ENCODE results near the gene DRG2. TPM values are rescaled to one million over a fixed set of nuclear protein-coding genes. Genes with fewer than 3 reads are reported as not detected.

DRG2 gene
- total RNA-seq, 1 experiment from 2014 or later, result 47.9 TPM

GRCh38 chr17:18156171-18156975, 68.6 kb downstream of the DRG2 start:
- BruUV-seq (replicated peaks), result no TSS peak
- Mint-ChIP-seq H3K4me3 (ENCODE audit: unreplicated experiment) (no peak overlapping the region), H3K36me3 (ENCODE audit: insufficient read depth, unreplicated experiment) (no peaks in the 10 kb centered on the region), H3K27ac (ENCODE audit: unreplicated experiment) (no peak overlapping the region), H3K9me3 (ENCODE audit: unreplicated experiment) (no peaks in the 10 kb centered on the region), H3K27me3 (ENCODE audit: insufficient read depth, unreplicated experiment) (no peaks in the 10 kb centered on the region), H3K4me1 (ENCODE audit: low read depth, unreplicated experiment) (peaks cover 7% of the 10 kb centered on the region)
- Histone ChIP-seq H3K4me1 (peaks cover 3% of the 10 kb centered on the region; the same call in 1 of the 2 replicates), H3K36me3 (ENCODE audit: control insufficient read depth, insufficient read depth, low read length) (no peaks in the 10 kb centered on the region), H3K9me3 (no peaks in the 10 kb centered on the region), H3K4me3 (ENCODE audit: low read depth, low read length) (no peak overlapping the region), H3K27me3 (replicated peaks; ENCODE audit: control insufficient read depth, insufficient read depth, low read length) (no peaks in the 10 kb centered on the region)
- no peak for DNase-seq
- no peak for TF ChIP-seq CTCF (IDR thresholded peaks at IDR 0.05; ENCODE audit: insufficient read depth in 1 of 2, low read depth in 1 of 2, low read length in 1 of 2, severe bottlenecking in 1 of 2, unreplicated experiment in 1 of 2)
- intact Hi-C loops (cut with micrococcal nuclease; ENCODE audit: unreplicated experiment), result no loop called here
- ChIA-PET CTCF (interaction anchor here (1.0 kb wide), 2 partner anchors 9 to 15 kb away, joined by 3 read pairs; no protein-coding TSS in a partner anchor), POLR2A (no interaction called here)

- no peak for DNase-seq
- no peaks in the 10 kb centered on the region for H3K36me3 Mint-ChIP-seq (ENCODE audit: insufficient read depth, unreplicated experiment)
- intact Hi-C loops (cut with micrococcal nuclease; ENCODE audit: unreplicated experiment), result no loop called here
- no peaks in the 10 kb centered on the region for H3K27me3 Mint-ChIP-seq (ENCODE audit: insufficient read depth, unreplicated experiment)
- no peak for TF ChIP-seq CTCF (IDR thresholded peaks at IDR 0.05; ENCODE audit: insufficient read depth in 1 of 2, low read depth in 1 of 2, low read length in 1 of 2, severe bottlenecking in 1 of 2, unreplicated experiment in 1 of 2)
- peaks cover 3% of the 10 kb centered on the region; the same call in 1 of the 2 replicates for H3K4me1 ChIP-seq
- H3K27me3 ChIP-seq (replicated peaks; ENCODE audit: control insufficient read depth, insufficient read depth, low read length), result no peaks in the 10 kb centered on the region
- no peaks in the 10 kb centered on the region for H3K36me3 ChIP-seq (ENCODE audit: control insufficient read depth, insufficient read depth, low read length)
- POLR2A ChIA-PET, result no interaction called here
- no peak overlapping the region for H3K4me3 ChIP-seq (ENCODE audit: low read depth, low read length)
- H3K9me3 ChIP-seq, result no peaks in the 10 kb centered on the region
- no TSS peak for BruUV-seq (replicated peaks)
- no peak overlapping the region for H3K4me3 Mint-ChIP-seq (ENCODE audit: unreplicated experiment)
- H3K27ac Mint-ChIP-seq (ENCODE audit: unreplicated experiment), result no peak overlapping the region
- CTCF ChIA-PET, result no interaction called here
- peaks cover 7% of the 10 kb centered on the region for H3K4me1 Mint-ChIP-seq (ENCODE audit: low read depth, unreplicated experiment)
- no peaks in the 10 kb centered on the region for H3K9me3 Mint-ChIP-seq (ENCODE audit: unreplicated experiment)
Measured at GRCh38 chr17:18156976-18157280, 69.2 kb downstream of the DRG2 start.

Other genes starting within 250 kb of the DRG2 start
- gene TOM1L2, start 115.5 kb upstream of the DRG2 start, total RNA-seq (2022), result 35.5 and 43.3 TPM in 2 replicates
- 1.6 and 2.1 TPM in 2 replicates for gene DRC3, start 115.1 kb upstream of the DRG2 start, total RNA-seq (2022)
- 37.9 and 40.3 TPM in 2 replicates for gene ATPAF2, start 48.8 kb upstream of the DRG2 start, total RNA-seq (2022)
- gene GID4, start 48.5 kb upstream of the DRG2 start, total RNA-seq (2022), result 12.7 and 14.0 TPM in 2 replicates
- gene MYO15A, start 20.8 kb downstream of the DRG2 start, total RNA-seq (2022), result 0.21 TPM in 1 of 2 replicates, not detected in the other
- gene ALKBH5, start 95.9 kb downstream of the DRG2 start, total RNA-seq (2022), result 99.0 and 101 TPM in 2 replicates
- gene LLGL1, start 137.7 kb downstream of the DRG2 start, total RNA-seq (2022), result 39.5 and 41.3 TPM in 2 replicates
- 343 and 392 TPM in 2 replicates for gene FLII, start 170.8 kb downstream of the DRG2 start, total RNA-seq (2022)
- gene MIEF2, start 172.7 kb downstream of the DRG2 start, total RNA-seq (2022), result 22.3 and 22.8 TPM in 2 replicates
- 73.7 and 81.1 TPM in 2 replicates for gene TOP3A, start 227.0 kb downstream of the DRG2 start, total RNA-seq (2022)
- 28.4 TPM in 2 replicates for gene SMCR8, start 227.3 kb downstream of the DRG2 start, total RNA-seq (2022)

Measured in Caco-2 (cell line).